GM18498 (cell line): ENCODE results near the gene RIMBP2.

Experiments
- ATAC-seq: cut with Tn5 transposase; IDR thresholded peaks from one replicate; pipeline ENCODE4 v1.9.1; 2021; ENCODE audit warnings: mild to moderate bottlenecking, moderate library complexity; ENCODE audit not compliant: unreplicated experiment

The RIMBP2 gene

GRCh38 chr12:130391186-130391585 lies 324.9 kb downstream of the RIMBP2 start:
- no peak for ATAC-seq

- ATAC-seq: no peak
Measured at GRCh38 chr12:130385193-130385592, 330.9 kb downstream of the RIMBP2 start.

GRCh38 chr12:130384234-130384633 lies 331.9 kb downstream of the RIMBP2 start:
- ATAC-seq: no peak

- ATAC-seq: no peak
Measured at GRCh38 chr12:130382818-130383217, 333.3 kb downstream of the RIMBP2 start.

- no peak for ATAC-seq
Measured at GRCh38 chr12:130375296-130376287, 340.5 kb downstream of the RIMBP2 start.

- ATAC-seq: no peak
Measured at GRCh38 chr12:130374083-130374482, 342.0 kb downstream of the RIMBP2 start.

- ATAC-seq: no peak
Measured at GRCh38 chr12:130372936-130373335, 343.2 kb downstream of the RIMBP2 start.

- ATAC-seq: no peak
Measured at GRCh38 chr12:130371296-130371695, 344.8 kb downstream of the RIMBP2 start.

GRCh38 chr12:130369816-130370215 lies 346.3 kb downstream of the RIMBP2 start:
- no peak for ATAC-seq

- no peak for ATAC-seq
Measured at GRCh38 chr12:130367523-130367922, 348.6 kb downstream of the RIMBP2 start.

- ATAC-seq: no peak
Measured at GRCh38 chr12:130367003-130367402, 349.1 kb downstream of the RIMBP2 start.

- ATAC-seq: no peak
Measured at GRCh38 chr12:130366159-130366558, 349.9 kb downstream of the RIMBP2 start.

GRCh38 chr12:130364578-130364977 lies 351.5 kb downstream of the RIMBP2 start:
- no peak for ATAC-seq

GRCh38 chr12:130362060-130362459 lies 354.0 kb downstream of the RIMBP2 start:
- no peak for ATAC-seq

GRCh38 chr12:130357729-130358330 lies 358.3 kb downstream of the RIMBP2 start:
- no peak for ATAC-seq

GRCh38 chr12:130357241-130357640 lies 358.9 kb downstream of the RIMBP2 start:
- no peak for ATAC-seq

- ATAC-seq: no peak
Measured at GRCh38 chr12:130356222-130356621, 359.9 kb downstream of the RIMBP2 start.

- no peak for ATAC-seq
Measured at GRCh38 chr12:130354407-130354806, 361.7 kb downstream of the RIMBP2 start.

GRCh38 chr12:130353081-130353480 lies 363.0 kb downstream of the RIMBP2 start:
- no peak for ATAC-seq

GRCh38 chr12:130351326-130351725 lies 364.8 kb downstream of the RIMBP2 start:
- no peak for ATAC-seq

GRCh38 chr12:130350715-130351114 lies 365.4 kb downstream of the RIMBP2 start:
- no peak for ATAC-seq

GRCh38 chr12:130347588-130347987 lies 368.5 kb downstream of the RIMBP2 start:
- no peak for ATAC-seq
